SKM-1 (cell line): ENCODE results near the gene DLK2.
"Not testable (repeated sequence)": the region's sequence is repeated elsewhere in the genome, so short reads cannot be mapped to it uniquely, and the experiment has no call there.

ENCODE experiments used
- DNase-seq: peaks from one replicate; lab custom pipeline; 2025; ENCODE audit not compliant: unreplicated experiment; lab: John Stamatoyannopoulos, UW

DLK2 gene

GRCh38 chr6:43455531-43456428 is at the start of gene DLK2:
TSS of gene DLK2 (minus strand) at chr6:43455548. CDS start at chr6:43454825, 723 bp downstream.
- DNase-seq, result no peak

- no peak for DNase-seq
Measured at GRCh38 chr6:43503443-43503842, 48.1 kb upstream of the DLK2 start.

- DNase-seq, result no peak
Measured at GRCh38 chr6:43502666-43503065, 47.3 kb upstream of the DLK2 start.

GRCh38 chr6:43500921-43501320 is 45.6 kb upstream of the DLK2 start:
- no peak for DNase-seq

- no peak for DNase-seq
Measured at GRCh38 chr6:43499028-43499815, 43.9 kb upstream of the DLK2 start.

- not testable (repeated sequence) for DNase-seq
Measured at GRCh38 chr6:43498291-43498690, 42.9 kb upstream of the DLK2 start.

- DNase-seq, result no peak
Measured at GRCh38 chr6:43497689-43498088, 42.3 kb upstream of the DLK2 start.

- DNase-seq, result no peak
Measured at GRCh38 chr6:43497129-43497396, 41.7 kb upstream of the DLK2 start.

- DNase-seq, result no peak
Measured at GRCh38 chr6:43496370-43497128, 41.2 kb upstream of the DLK2 start.

GRCh38 chr6:43495409-43495941 is 40.1 kb upstream of the DLK2 start:
- no peak for DNase-seq

GRCh38 chr6:43494766-43495165 is 39.4 kb upstream of the DLK2 start:
- DNase-seq, result no peak

- DNase-seq, result no peak
Measured at GRCh38 chr6:43494321-43494720, 39.0 kb upstream of the DLK2 start.

GRCh38 chr6:43493833-43494232 is 38.5 kb upstream of the DLK2 start:
- no peak for DNase-seq

GRCh38 chr6:43493230-43493629 is 37.9 kb upstream of the DLK2 start:
- no peak for DNase-seq

- DNase-seq, result no peak
Measured at GRCh38 chr6:43492673-43493072, 37.3 kb upstream of the DLK2 start.

GRCh38 chr6:43491750-43492661 is 36.7 kb upstream of the DLK2 start:
- no peak for DNase-seq

- no peak for DNase-seq
Measured at GRCh38 chr6:43490523-43490939, 35.2 kb upstream of the DLK2 start.

- DNase-seq, result no peak
Measured at GRCh38 chr6:43489277-43490072, 34.1 kb upstream of the DLK2 start.

GRCh38 chr6:43488667-43489276 is 33.4 kb upstream of the DLK2 start:
- no peak for DNase-seq
